ENCODE data around the gene SLAIN2.
"Not testable (repeated sequence)": the region's sequence is repeated elsewhere in the genome, so short reads cannot be mapped to it uniquely, and the experiment has no call there.

SLAIN2 gene

DNA sequence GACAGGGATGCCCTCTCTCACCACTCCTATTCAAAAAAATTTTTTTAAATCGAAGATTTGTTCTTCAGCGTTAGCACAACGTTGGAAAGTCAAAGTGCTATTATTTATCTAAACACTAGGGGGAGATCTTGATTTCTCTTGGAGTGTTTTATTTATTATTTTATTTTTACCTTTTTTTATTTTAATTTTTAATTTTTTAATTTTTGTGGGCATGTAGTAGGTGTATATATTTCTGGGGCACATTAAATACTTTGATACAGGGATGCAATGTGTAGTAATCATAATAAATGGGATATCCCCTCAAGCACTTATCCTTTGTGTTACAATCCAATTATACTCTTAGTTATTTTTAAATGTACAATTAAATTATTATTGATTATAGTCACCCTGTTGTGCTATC lies 104.4 kb downstream of the SLAIN2 start:
- DNase-seq = peak; percentile 10

DNA sequence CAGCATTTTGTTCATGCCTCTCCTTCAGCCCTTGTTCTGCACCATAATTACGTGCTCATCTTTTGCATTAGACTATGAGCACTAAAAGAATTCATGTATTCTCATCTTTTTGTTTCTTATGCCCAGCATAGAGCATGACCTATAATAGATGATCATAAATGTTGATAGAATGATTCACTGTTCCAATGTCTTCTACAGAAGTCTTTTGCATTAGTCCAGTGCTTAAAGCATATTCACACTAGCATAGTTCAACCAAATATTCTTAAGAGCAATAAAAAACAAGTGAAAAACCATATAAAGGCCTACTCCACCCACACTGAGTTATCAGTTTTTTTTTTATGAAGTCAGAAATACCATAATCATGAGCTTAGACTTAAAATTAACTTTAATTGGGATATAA lies 105.3 kb downstream of the SLAIN2 start:
- no peak for DNase-seq

- no peak for DNase-seq
Observed at GRCh38 chr4:48449151-48449550, 107.8 kb downstream of the SLAIN2 start.

DNA sequence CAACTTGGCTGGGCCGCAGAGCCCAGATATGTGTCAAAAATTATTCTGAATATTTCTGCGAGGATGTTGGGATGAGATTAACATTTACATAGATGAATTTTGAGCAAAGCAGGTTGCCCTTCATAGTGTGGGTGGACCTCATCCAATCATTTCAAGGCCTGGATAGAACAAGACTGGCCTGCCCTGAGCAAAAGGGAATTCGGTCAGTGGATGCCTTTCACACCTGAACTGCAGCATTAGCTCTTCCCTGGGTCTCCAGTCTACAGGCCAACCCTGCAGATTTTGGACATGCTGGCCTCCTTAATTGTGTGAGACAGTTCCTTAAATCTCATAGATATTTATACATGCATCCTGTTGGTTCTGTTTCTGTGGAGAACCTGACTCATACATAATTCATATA lies 109.4 kb downstream of the SLAIN2 start:
- no peak for DNase-seq

DNA sequence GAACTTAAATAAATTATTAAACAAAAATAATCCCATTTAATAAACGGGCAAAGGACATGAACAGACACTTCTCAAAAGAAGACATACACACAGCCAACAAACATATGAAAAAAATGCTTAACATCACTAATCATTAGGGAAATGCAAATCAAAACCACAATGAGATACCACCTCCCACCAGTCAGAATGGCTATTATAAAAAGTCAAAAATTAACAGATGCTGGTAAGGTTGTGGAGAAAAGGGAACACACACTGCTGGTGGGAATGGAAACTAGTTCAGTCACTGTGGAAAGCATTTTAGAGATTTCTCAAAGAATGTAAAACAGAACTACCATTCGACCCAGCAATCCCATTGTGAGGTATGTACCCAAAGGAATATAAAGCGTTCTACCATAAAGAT lies 110.3 kb downstream of the SLAIN2 start:
- DNase-seq = not testable (repeated sequence)

DNA sequence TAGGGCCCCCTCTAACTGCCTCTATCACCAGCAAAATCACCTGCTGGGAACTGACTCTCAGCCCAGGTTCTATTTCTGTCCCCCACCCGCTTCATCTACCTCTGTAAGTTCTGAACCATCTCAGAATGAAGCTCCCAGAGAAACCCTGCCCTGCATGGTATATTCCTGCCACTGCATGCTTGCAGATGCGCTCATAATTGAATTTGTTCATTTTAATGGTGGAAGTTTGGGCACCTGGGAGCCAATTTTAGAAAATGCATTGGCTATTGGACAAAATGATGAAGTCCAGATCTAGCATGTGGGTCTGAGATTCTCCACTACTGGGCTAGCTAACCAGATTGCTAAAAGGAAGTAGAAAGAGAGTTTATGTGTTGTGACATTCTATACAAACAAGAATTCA lies 113.3 kb downstream of the SLAIN2 start:
- DNase-seq = no peak

DNA sequence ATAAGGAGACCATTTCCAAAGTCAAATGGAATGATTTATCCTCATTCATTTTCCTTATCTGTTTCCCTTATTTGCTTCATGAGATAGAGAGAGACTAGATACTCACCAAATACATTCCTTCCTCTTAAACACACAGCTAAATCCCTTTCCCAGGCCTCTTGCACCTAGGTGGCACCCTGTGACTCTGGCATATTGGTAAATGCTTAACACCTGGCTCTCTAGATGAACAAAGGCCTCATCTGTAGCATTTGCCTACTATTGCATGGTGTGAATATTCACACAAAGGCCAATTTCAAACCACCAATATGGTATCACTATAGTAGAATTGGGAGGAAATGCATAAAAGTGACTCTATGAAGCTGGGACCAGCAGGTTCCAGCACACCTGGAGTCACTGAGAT lies 119.7 kb downstream of the SLAIN2 start:
- DNase-seq = no peak

DNA sequence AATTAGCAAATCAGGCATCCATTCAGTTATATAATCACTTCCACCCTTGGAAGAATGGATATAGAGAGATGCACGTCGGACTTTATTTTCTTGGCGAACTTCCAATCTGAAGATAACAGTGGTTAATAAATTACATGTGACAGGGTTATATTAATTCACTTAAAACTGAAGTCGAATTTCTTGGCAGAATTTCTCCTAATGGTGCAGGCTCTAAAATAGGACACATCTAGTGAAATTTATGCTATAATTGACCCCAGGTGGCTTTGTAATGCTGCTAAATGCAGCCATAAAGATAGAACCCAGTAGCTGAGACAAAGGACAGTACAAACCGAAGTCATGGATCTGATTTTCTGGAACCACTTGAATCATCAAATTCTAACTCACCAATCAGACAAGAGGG lies 121.0 kb downstream of the SLAIN2 start:
- DNase-seq = no peak

DNA sequence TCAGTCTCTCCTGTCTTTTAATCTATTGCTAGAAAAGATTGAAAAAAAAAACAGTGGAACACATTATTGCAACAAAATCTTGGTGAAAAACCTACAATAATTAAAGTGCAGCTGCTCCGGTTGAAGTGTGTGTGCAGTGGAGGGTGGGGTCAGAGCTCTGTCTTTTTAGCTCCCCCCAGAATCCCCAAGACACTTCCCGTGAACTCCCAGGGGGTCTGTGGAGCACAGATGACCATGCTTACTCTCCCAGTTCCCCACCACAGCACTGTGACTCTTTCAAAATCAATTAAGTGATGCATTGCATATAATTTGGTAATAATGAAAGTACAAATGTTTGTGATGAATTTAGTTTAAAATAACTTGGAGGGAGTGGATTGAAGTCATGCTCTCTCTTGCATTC lies 126.1 kb downstream of the SLAIN2 start:
- no peak for DNase-seq

DNA sequence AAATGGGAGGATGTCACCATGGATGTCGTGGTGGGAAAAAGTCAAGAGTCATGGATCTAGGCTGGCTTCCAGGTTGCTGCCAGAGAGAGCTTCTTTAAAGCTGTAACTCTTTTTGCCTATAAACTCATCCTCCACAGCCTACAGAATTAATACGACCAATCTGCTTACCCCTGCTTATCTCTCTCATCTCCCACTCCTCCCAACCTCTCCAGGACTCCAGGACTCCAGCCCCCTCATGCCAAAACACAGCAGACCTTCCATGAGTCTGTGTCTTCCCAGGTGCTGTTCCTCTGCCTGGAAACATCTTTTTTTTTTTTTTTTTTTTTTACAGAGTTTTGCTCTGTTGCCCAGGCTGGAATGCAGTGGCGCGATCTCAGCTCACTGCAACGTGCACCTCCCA lies 126.6 kb downstream of the SLAIN2 start:
- no peak for DNase-seq

GRCh38 chr4:48470137-48470536 lies 128.8 kb downstream of the SLAIN2 start:
- DNase-seq = no peak

GRCh38 chr4:48470570-48470969 lies 129.2 kb downstream of the SLAIN2 start:
- no peak for DNase-seq

DNA sequence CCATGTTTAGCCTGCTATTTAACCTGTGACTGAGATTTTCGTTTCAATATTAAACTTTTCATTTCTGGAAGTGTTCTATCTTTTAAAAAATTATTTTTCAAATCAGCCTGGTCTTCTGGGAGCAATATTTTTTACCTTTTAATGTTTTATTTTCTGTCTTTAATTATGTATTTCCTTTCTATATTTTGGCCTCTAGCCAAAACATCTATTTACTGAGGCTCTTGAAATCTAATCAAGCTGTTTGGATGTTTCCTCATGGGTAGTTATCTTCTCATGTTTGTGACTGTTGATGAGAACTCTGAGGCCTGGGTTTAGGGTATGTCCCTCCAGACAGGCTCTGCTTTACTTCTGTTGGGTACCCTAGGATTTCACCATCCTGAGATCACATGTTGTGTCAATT lies 131.5 kb downstream of the SLAIN2 start:
- DNase-seq = no peak

- no peak for DNase-seq
Observed at GRCh38 chr4:48475770-48476169, 134.4 kb downstream of the SLAIN2 start.
